H9 (cell line): ENCODE data around the gene CTNNA3. TPM values are rescaled to one million over a fixed set of nuclear protein-coding genes. Genes with fewer than 3 reads are reported as not detected.

Experiments used
- DNase-seq: peaks from one replicate; pipeline ENCODE4 v3.0.0-alpha.2; 2017
- H2AFZ ChIP-seq: one replicate; pipeline ENCODE4 v1.6.1; 2013; ENCODE audit warnings: mild to moderate bottlenecking, low read length, control low read depth, moderate library complexity
- H2AK5ac ChIP-seq: 2 replicates; pipeline ENCODE4 v1.6.1; 2013; ENCODE audit warnings: low read length, control low read depth, mixed read lengths; ENCODE audit not compliant: insufficient read length
- H2BK120ac ChIP-seq: one replicate; pipeline ENCODE4 v1.6.1; 2013; ENCODE audit warnings: low read depth, mild to moderate bottlenecking, low read length, control low read depth, inconsistent platforms; ENCODE audit not compliant: poor library complexity, severe bottlenecking
- H2BK12ac ChIP-seq: 2 replicates; pipeline ENCODE4 v1.6.1; 2013; ENCODE audit warnings: low read length, control low read depth, mixed read lengths, low read depth; ENCODE audit not compliant: insufficient read length
- H2BK15ac ChIP-seq: 2 replicates; pipeline ENCODE4 v1.6.1; 2013; ENCODE audit warnings: low read depth, low read length, control low read depth
- H2BK20ac ChIP-seq: one replicate; pipeline ENCODE4 v1.6.1; 2013; ENCODE audit warnings: low read depth, mild to moderate bottlenecking, low read length, control low read depth, inconsistent platforms; ENCODE audit not compliant: poor library complexity, severe bottlenecking
- H2BK5ac ChIP-seq: 2 replicates; pipeline ENCODE4 v1.6.1; 2013; ENCODE audit warnings: low read length, control low read depth, mixed read lengths; ENCODE audit not compliant: insufficient read length
- H3K14ac ChIP-seq: 2 replicates; pipeline ENCODE4 v1.6.1; 2013; ENCODE audit warnings: low read length, control low read depth; ENCODE audit not compliant: insufficient read depth
- H3K18ac ChIP-seq: 2 replicates; pipeline ENCODE4 v1.6.1; 2013; ENCODE audit warnings: low read depth, mild to moderate bottlenecking, mixed read lengths, low read length, control low read depth; ENCODE audit not compliant: insufficient read length
- H3K23ac ChIP-seq: 2 replicates; pipeline ENCODE4 v1.6.1; 2013; ENCODE audit warnings: low read length, control low read depth, mixed read lengths, low read depth; ENCODE audit not compliant: insufficient read length
- H3K23me2 ChIP-seq: 2 replicates; pipeline ENCODE4 v1.6.1; 2013; ENCODE audit warnings: low read depth, mild to moderate bottlenecking, mixed read lengths, low read length, control low read depth; ENCODE audit not compliant: insufficient read length, poor library complexity, severe bottlenecking
- H3K27ac ChIP-seq: 2 replicates; pipeline ENCODE4 v1.5.1; 2013; ENCODE audit warnings: low read length, control low read depth, mixed read lengths, low read depth; ENCODE audit not compliant: insufficient read length
- H3K27me3 ChIP-seq: 2 replicates; pipeline ENCODE4 v1.6.1; 2013; ENCODE audit warnings: low read length, control low read depth, inconsistent platforms; ENCODE audit not compliant: insufficient read depth
- H3K4ac ChIP-seq: 2 replicates; pipeline ENCODE4 v1.6.1; 2013; ENCODE audit warnings: low read depth, mild to moderate bottlenecking, control low read depth, inconsistent platforms, low read length, moderate library complexity
- H3K4me1 ChIP-seq: 2 replicates; pipeline ENCODE4 v1.6.1; 2013; ENCODE audit warnings: low read length, control low read depth, inconsistent platforms; ENCODE audit not compliant: insufficient read depth
- H3K4me2 ChIP-seq: 2 replicates; pipeline ENCODE4 v1.6.1; 2013; ENCODE audit warnings: low read length, control low read depth, mixed read lengths; ENCODE audit not compliant: insufficient read length, insufficient read depth
- H3K56ac ChIP-seq: 2 replicates; pipeline ENCODE4 v1.6.1; 2013; ENCODE audit warnings: low read depth, mild to moderate bottlenecking, mixed read lengths, low read length, control low read depth; ENCODE audit not compliant: insufficient read length
- H3K79me1 ChIP-seq: 2 replicates; pipeline ENCODE4 v1.6.1; 2013; ENCODE audit warnings: low read depth, mild to moderate bottlenecking, moderate library complexity, low read length, control low read depth, inconsistent platforms; ENCODE audit not compliant: insufficient read depth, poor library complexity, severe bottlenecking
- H3K79me2 ChIP-seq: 2 replicates; pipeline ENCODE4 v1.6.1; 2013; ENCODE audit warnings: low read length, control low read depth, inconsistent platforms; ENCODE audit not compliant: insufficient read depth
- H3K9ac ChIP-seq: 2 replicates; pipeline ENCODE4 v1.6.1; 2013; ENCODE audit warnings: low read length, control low read depth, mixed read lengths; ENCODE audit not compliant: insufficient read length; ENCODE audit errors: extremely low read depth
- H3K9me3 ChIP-seq: one replicate; pipeline ENCODE4 v1.6.1; 2013; ENCODE audit warnings: low read depth, low read length, inconsistent platforms; ENCODE audit not compliant: control insufficient read depth
- H3T11ph ChIP-seq: one replicate; pipeline ENCODE4 v1.6.1; 2013; ENCODE audit warnings: mild to moderate bottlenecking, low read length, control low read depth, inconsistent platforms
- H4K20me1 ChIP-seq: one replicate; pipeline ENCODE4 v1.6.1; 2013; ENCODE audit not compliant: control insufficient read depth, insufficient read length, insufficient read depth
- H4K5ac ChIP-seq: 2 replicates; pipeline ENCODE4 v1.6.1; 2013; ENCODE audit warnings: low read depth, mild to moderate bottlenecking, mixed read lengths, low read length, control low read depth; ENCODE audit not compliant: insufficient read length
- H4K8ac ChIP-seq: replicated peaks from 2 replicates; pipeline ENCODE4 v1.6.1; 2013; ENCODE audit warnings: low read length, control low read depth, mixed read lengths, low read depth; ENCODE audit not compliant: insufficient read length
- H4K91ac ChIP-seq: 2 replicates; pipeline ENCODE4 v1.6.1; 2013; ENCODE audit warnings: low read depth, mild to moderate bottlenecking, moderate library complexity, mixed read lengths, low read length, control low read depth; ENCODE audit not compliant: insufficient read length
- H3K27ac Mint-ChIP-seq, 3 experiments: 2 replicates in 2 of 3; 3 replicates in 1 of 3; pipeline ENCODE4 v1.8.0; 2020 to 2021; ENCODE audit warnings: mixed read lengths in 3 of 3, mild to moderate bottlenecking in 1 of 3, moderate library complexity in 1 of 3
- H3K27me3 Mint-ChIP-seq: 2 replicates; pipeline ENCODE4 v1.8.0; 2021; ENCODE audit warnings: low read depth, mild to moderate bottlenecking, moderate library complexity, mixed read lengths
- H3K36me3 Mint-ChIP-seq, 3 experiments: 2 replicates in 2 of 3; 3 replicates in 1 of 3; pipeline ENCODE4 v1.8.0; 2020 to 2021; ENCODE audit warnings: low read depth in 3 of 3, mixed read lengths in 3 of 3; ENCODE audit not compliant: insufficient read depth in 1 of 3
- H3K4me1 Mint-ChIP-seq, 2 experiments: 2 replicates each; pipeline ENCODE4 v1.8.0; 2020; ENCODE audit warnings: mixed read lengths in 2 of 2
- H3K4me3 Mint-ChIP-seq, 2 experiments: 2 replicates in 1 of 2; 3 replicates in 1 of 2; pipeline ENCODE4 v1.8.0; 2020 to 2021; ENCODE audit warnings: mild to moderate bottlenecking in 2 of 2, mixed read lengths in 2 of 2, moderate library complexity in 1 of 2
- H3K9me3 Mint-ChIP-seq, 2 experiments: 2 replicates in 1 of 2; 3 replicates in 1 of 2; pipeline ENCODE4 v1.8.0; 2020; ENCODE audit warnings: mild to moderate bottlenecking in 2 of 2, mixed read lengths in 2 of 2, moderate library complexity in 1 of 2
- WGBS: extraction: QIAGEN DNeasy Blood & Tissue Kit; methylation state at CpG from one replicate; pipeline ENCODE4 v1.1.7; 2013; ENCODE audit warnings: missing lambda C conversion rate, low lambda C conversion rate, mixed read lengths; ENCODE audit not compliant: insufficient read length; ENCODE audit errors: extremely low coverage; 5-methylcytosine and 5-hydroxymethylcytosine counted together
- total RNA-seq: library from RNA; stranded (reverse); gene quantifications from 2 replicates; pipeline ENCODE4 v1.2.1, GENCODE V29; 2021
- TF ChIP-seq, protein P1 (sequence below): fragments of 200-600 bp; sonication (generic); conservative IDR thresholded peaks from 3 replicates; pipeline ENCODE4 v1.8.0; 2021; ENCODE audit warnings: antibody characterized with exemption, mild to moderate bottlenecking

CTNNA3 gene
- total RNA-seq, 1 experiment from 2014 or later, result 3.3 TPM

- DNase-seq, result no peak
- Histone ChIP-seq H3K4me1 (no peaks in the 10 kb centered on the region), H2BK12ac (no peak overlapping the region), H2BK15ac (no peak overlapping the region), H3K79me2 (no peaks in the 10 kb centered on the region), H4K20me1 (no peaks in the 10 kb centered on the region), H2AK5ac (no peak overlapping the region), H3K9me3 (no peaks in the 10 kb centered on the region), H3K27me3 (no peaks in the 10 kb centered on the region), H3K9ac (no peak overlapping the region), H3K23ac (no peak overlapping the region), H3K27ac (no peak overlapping the region), H3K56ac (no peak overlapping the region), H4K8ac (no peak overlapping the region), H3K4me2 (no peak overlapping the region), H3K4ac (no peak overlapping the region), H3K18ac (no peak overlapping the region), H2BK20ac (no peak overlapping the region), H3K14ac (no peak overlapping the region), H3K23me2 (no peaks in the 10 kb centered on the region), H2BK120ac (no peak overlapping the region), H3T11ph (no peak overlapping the region), H2AFZ (no peak overlapping the region), H3K79me1 (no peaks in the 10 kb centered on the region), H4K91ac (no peak overlapping the region), H2BK5ac (no peak overlapping the region), H4K5ac (no peak overlapping the region)
- Mint-ChIP-seq H3K4me3 (no peak overlapping the region), H3K4me1 (peaks cover 20 to 24% of the 10 kb centered on the region in 2 experiments), H3K36me3 (no peaks in the 10 kb centered on the region), H3K9me3 (peaks cover 2 to 3% of the 10 kb centered on the region in 2 experiments; a peak in 3 of 5 replicates), H3K27me3 (peaks cover 2% of the 10 kb centered on the region; the same call in 1 of the 2 replicates), H3K27ac (no peak overlapping the region)
- WGBS, result no CpG with 5 or more reads among the region's 2 CpGs
- TF ChIP-seq, protein P1, sequence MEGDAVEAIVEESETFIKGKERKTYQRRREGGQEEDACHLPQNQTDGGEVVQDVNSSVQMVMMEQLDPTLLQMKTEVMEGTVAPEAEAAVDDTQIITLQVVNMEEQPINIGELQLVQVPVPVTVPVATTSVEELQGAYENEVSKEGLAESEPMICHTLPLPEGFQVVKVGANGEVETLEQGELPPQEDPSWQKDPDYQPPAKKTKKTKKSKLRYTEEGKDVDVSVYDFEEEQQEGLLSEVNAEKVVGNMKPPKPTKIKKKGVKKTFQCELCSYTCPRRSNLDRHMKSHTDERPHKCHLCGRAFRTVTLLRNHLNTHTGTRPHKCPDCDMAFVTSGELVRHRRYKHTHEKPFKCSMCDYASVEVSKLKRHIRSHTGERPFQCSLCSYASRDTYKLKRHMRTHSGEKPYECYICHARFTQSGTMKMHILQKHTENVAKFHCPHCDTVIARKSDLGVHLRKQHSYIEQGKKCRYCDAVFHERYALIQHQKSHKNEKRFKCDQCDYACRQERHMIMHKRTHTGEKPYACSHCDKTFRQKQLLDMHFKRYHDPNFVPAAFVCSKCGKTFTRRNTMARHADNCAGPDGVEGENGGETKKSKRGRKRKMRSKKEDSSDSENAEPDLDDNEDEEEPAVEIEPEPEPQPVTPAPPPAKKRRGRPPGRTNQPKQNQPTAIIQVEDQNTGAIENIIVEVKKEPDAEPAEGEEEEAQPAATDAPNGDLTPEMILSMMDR, result no peak
Observed at GRCh38 chr10:67385566-67385965, 310.4 kb downstream of the CTNNA3 start.
